PC-9 (cell line): Measurements from ENCODE around the gene RGSL1.

Experiments
- EZH2 ChIP-seq: fragments of 200-600 bp; sonication (generic); IDR thresholded peaks from 2 replicates; pipeline ENCODE4 v1.8.0; 2017; ENCODE audit warnings: antibody characterized with exemption, low read depth
- TF ChIP-seq, protein P1 (sequence below): fragments of 200-600 bp; sonication (generic); conservative IDR thresholded peaks from 2 replicates; pipeline ENCODE4 v1.6.1; 2017; ENCODE audit warnings: mixed run types, antibody characterized with exemption, mild to moderate bottlenecking, moderate library complexity

- TF ChIP-seq, protein P1, sequence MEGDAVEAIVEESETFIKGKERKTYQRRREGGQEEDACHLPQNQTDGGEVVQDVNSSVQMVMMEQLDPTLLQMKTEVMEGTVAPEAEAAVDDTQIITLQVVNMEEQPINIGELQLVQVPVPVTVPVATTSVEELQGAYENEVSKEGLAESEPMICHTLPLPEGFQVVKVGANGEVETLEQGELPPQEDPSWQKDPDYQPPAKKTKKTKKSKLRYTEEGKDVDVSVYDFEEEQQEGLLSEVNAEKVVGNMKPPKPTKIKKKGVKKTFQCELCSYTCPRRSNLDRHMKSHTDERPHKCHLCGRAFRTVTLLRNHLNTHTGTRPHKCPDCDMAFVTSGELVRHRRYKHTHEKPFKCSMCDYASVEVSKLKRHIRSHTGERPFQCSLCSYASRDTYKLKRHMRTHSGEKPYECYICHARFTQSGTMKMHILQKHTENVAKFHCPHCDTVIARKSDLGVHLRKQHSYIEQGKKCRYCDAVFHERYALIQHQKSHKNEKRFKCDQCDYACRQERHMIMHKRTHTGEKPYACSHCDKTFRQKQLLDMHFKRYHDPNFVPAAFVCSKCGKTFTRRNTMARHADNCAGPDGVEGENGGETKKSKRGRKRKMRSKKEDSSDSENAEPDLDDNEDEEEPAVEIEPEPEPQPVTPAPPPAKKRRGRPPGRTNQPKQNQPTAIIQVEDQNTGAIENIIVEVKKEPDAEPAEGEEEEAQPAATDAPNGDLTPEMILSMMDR, result peak; percentile 88
- no peak for TF ChIP-seq EZH2
These were observed 145.8 kb downstream of the RGSL1 start for GRCh38 chr1:182595641-182596240.
